SIG-M5 treated with dmso at 0.1 percent for 504 hours (cell line): ENCODE data around the gene GBX2.

ENCODE experiments used
- DNase-seq: peaks from one replicate; lab custom pipeline; 2025; ENCODE audit not compliant: unreplicated experiment; lab: John Stamatoyannopoulos, UW

GBX2 gene

GRCh38 chr2:236119003-236119402, 49.2 kb downstream of the GBX2 start:
- no peak for DNase-seq

DNA sequence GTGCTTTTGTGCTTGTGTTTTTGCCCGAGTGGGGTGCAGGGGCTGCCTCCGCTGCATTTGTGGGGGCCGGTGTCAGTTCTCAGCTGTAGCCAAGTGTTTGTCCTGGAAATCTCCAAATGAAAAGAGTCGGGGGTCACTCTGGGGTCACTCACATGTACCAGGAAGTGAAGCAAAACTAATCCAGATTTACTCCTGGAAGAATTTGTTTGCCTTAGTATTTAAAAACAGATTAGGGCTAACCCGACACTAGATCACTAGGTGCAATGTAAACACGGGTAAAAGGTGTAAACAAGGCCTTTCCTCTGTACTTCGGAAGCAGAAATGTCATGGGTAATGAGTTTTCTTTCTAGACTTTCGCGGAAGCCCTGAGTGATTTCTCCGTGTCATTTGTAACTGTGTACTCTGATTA, 50.3 kb downstream of the GBX2 start:
- no peak for DNase-seq

DNA sequence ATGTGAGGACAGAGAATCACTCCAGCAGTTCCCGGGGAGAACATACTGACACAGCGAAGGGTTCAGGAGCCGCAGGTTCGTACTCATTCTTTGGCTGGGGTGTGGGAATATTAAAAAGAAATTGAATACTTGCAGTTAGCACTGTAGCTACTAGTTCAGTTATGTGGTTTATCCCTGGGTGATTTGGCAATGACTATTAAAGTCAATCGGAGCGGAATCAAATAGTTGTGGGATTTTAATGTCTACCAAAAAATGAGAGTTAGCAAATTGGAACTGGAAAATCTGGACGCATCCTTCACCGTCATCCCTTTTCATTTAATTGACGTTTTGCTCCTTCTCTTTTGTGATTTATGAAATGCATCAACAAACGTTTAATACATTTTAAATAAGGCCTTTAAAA, 50.8 kb downstream of the GBX2 start:
- DNase-seq, result no peak
